HG03175 (cell line): ENCODE results near the gene PTTG1.
A peak's percentile ranks its signal among the peaks of the same experiment; 100 is the strongest.

Experiments
- ATAC-seq: cut with Tn5 transposase; IDR thresholded peaks from one replicate; pipeline ENCODE4 v1.9.1; 2021; ENCODE audit warnings: mild to moderate bottlenecking, moderate library complexity; ENCODE audit not compliant: unreplicated experiment

PTTG1 gene

GRCh38 chr5:160421625-160422258 lies at the start of gene PTTG1:
Gene PTTG1 (plus strand): TSS chr5:160421855. CDS start chr5:160422313, 458 bp downstream.
- ATAC-seq: peak; percentile 75

DNA sequence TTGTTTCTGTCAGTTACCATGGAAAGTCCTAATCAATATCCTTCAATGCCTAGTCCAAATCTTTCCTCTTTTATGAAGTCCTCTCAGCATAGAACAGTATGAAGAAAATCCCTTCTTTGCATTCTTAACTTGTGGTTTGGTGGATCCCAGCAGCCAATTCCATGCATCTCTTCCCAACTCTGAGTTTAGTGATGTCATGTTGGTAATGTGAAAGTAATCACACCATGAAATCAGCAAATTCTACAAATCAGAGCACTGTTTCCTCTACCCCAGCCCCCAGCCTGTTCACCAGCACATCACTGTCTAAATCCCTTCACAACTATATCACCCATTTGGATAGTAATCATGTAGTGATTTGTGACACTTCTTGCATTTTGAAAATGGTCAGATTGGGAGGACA lies 46.5 kb upstream of the PTTG1 start:
- ATAC-seq: no peak

DNA sequence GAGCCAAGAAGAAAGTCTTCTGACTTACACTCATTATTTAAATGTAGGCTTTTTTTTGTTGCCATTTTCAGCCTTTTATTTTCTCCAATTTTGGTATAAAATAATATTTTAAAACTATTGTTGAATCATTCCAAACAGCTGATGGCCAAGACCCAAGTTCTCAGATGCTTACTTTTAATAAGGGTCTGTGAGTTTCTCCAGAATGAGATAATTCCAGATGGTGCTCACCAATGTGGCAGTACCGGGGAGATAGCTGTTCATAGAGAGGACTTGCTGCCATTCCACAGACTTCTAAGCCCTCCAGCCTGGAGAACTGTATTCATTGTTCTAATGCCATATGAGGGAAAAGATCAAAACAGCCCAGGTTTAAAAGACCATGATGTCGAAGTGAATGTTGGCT lies 46.0 kb upstream of the PTTG1 start:
- ATAC-seq: no peak

DNA sequence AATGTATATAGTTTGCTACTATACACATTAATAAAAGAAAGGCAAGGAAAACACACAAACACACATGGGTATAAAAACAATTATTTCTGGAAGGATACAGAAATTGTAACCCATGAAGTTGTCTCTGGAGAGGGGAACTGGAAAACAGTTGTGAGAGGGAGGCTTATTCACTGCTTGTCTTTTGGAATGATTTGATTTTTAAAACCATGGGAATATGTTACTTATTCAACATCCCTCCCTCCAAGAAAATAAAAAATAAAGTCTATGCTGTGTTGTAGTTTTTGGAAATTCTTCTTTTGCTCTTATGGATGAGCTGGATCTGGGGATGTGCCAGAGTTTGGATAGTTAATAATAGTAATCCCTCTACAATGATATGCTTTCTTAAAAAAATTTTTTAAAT lies 45.2 kb upstream of the PTTG1 start:
- no peak for ATAC-seq

- no peak for ATAC-seq
Observed at GRCh38 chr5:160377651-160378050, 44.0 kb upstream of the PTTG1 start.

DNA sequence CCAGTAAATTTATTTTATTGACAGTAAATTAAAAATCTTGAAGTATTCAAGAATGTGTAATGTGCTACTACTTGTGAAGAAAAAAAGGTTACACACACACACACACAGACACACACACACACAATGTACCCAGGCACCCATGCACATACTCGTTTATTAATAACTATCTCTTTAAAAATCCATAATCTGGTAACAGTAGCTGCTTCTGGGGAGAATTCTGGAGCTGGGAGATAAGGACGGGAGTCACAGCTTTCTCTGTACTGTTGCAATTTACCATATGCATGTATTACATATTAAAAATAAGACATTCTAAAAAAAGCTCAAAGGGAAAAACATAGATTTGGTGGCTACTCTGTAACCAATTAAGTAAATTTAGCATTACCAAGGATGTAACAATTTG lies 43.3 kb upstream of the PTTG1 start:
- no peak for ATAC-seq

DNA sequence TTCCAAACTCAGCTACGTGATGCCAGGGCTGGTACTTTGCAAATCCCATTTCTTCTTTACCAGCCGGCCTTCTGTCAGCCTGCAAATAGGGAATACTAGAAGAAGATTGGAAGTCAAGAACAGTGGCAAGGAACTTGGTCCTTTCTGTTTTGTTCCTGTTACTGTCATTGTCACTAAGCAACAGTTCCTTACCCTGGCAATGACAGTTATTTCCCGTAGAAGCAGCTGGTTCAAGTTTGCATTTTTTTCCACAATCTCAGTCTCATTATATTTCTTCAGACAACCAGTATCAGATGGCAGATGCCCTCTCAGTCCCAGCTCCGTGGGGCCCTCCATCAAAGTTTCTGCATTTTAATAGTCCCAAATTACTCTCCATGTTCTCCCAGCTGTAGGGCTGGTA lies 42.1 kb upstream of the PTTG1 start:
- no peak for ATAC-seq

DNA sequence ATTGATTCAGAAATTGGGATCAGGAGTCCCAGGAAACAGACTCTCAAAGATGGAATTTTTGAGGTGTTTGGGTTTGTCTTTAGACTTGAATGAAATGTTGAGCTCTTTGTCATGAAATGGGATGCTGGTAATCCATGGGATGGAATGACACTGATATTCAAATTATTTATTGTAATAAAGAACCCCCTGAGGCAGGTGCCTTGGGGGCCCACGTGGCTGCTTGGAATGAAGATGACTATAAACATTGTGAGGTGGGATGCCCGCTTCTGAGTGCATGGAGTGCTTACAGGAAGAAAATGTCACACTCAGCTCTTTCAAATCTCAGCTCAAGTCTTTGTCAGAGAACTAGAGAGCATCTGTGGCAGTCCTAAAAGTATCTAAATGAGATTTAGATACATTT lies 41.6 kb upstream of the PTTG1 start:
- no peak for ATAC-seq

GRCh38 chr5:160382346-160382745 lies 39.3 kb upstream of the PTTG1 start:
- ATAC-seq: no peak

GRCh38 chr5:160384681-160385080 lies 37.0 kb upstream of the PTTG1 start:
- ATAC-seq: no peak

DNA sequence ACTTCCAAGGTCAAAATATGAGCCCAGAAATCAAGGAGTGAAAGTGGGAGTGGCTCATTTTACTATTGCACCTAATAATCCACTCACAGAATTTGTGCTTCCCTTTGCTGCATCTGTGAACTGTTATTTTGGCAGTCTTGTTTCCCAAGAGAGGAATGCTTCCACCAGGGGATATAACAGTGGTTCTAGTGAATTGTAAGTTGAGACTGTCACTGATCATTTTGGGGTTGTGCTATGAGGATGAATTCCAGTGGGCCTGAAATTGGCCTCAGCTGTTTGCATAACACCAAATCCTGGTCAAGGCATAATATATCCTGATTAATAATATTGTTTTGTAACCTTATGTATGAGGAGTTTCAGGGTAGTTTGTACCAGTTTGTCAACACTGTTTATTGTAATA lies 36.2 kb upstream of the PTTG1 start:
- no peak for ATAC-seq

DNA sequence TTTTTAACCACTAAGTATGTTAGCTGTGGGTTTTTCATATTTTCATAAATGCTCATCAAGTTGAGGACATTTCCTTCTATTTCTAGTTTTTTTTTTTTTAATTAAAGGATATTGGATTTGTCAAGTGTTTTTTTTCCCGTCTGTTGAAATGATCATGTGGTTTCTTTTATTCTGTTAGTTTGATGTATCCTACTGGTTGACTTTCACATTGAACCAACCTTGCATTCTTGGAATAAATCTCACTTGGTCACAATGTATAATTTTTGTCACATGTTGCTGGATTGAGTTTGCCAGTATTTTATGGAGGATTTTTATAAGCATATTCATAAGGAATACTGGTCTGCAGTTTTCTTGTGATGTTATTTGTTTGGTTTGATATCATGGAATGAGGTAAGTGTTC lies 34.2 kb upstream of the PTTG1 start:
- ATAC-seq: no peak

- ATAC-seq: no peak
Observed at GRCh38 chr5:160390787-160391696, 30.6 kb upstream of the PTTG1 start.

GRCh38 chr5:160395111-160395510 lies 26.5 kb upstream of the PTTG1 start:
- no peak for ATAC-seq

DNA sequence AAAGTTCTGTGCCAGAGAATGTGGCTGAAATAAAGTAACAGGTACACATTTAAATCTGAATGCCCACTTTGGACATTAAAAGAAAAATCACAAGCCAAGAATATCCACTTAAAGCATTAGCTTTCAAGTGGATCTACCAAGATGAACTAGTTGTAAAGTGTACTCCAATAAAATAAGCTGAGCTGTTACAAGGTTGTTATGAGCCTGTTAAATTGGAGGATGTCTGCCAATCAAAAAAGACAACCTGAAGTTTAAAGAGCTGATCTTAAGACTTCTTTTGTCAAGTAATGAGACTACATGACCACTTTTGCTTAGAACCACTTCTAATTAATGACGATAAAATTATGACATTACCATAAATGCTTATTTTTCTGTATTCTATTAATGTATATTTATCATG lies 24.2 kb upstream of the PTTG1 start:
- no peak for ATAC-seq

DNA sequence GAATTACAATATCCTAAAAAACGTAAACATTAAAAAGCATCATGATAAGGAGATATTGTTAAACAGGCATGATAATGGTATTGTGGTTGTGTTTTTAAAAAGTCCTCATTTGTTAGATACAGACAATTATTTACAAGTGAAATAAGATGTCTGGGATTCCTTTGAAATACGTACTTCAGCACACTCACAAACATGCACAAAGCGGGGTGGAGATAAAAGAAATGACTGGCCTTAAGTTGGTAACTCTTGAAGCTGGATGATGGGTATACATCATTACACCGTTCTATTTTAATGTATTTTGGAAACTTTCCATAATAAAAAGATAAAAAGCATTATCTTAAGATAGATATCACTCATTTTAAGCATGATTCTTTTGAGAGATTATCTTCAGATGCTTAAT lies 22.8 kb upstream of the PTTG1 start:
- no peak for ATAC-seq

GRCh38 chr5:160399402-160400353 lies 22.0 kb upstream of the PTTG1 start, which contains the start of gene FAM200C:
Gene FAM200C (minus strand): TSS chr5:160400054. CDS start chr5:160395490, 4,564 bp downstream.
- ATAC-seq: peak; percentile 81

GRCh38 chr5:160418561-160419457 lies 2.8 kb upstream of the PTTG1 start, which contains the start of gene SLU7:
Gene SLU7 (minus strand): TSS chr5:160419081. CDS start chr5:160415294, 3,787 bp downstream.
- peak; percentile 67 for ATAC-seq

GRCh38 chr5:160419458-160420330 lies 2.0 kb upstream of the PTTG1 start:
- no peak for ATAC-seq
